Aortic smooth muscle cell (primary cell): ENCODE results near the gene GPR155. TPM values are rescaled to one million over a fixed set of nuclear protein-coding genes. Genes with fewer than 3 reads are reported as not detected.

ENCODE experiments used
- total RNA-seq: library from RNA; depleted of rRNA; stranded (reverse); fragments of >200 nt; gene quantifications from 2 replicates; pipeline ENCODE4 v1.2.3, GENCODE V29; 2014

GPR155 gene, protein sequence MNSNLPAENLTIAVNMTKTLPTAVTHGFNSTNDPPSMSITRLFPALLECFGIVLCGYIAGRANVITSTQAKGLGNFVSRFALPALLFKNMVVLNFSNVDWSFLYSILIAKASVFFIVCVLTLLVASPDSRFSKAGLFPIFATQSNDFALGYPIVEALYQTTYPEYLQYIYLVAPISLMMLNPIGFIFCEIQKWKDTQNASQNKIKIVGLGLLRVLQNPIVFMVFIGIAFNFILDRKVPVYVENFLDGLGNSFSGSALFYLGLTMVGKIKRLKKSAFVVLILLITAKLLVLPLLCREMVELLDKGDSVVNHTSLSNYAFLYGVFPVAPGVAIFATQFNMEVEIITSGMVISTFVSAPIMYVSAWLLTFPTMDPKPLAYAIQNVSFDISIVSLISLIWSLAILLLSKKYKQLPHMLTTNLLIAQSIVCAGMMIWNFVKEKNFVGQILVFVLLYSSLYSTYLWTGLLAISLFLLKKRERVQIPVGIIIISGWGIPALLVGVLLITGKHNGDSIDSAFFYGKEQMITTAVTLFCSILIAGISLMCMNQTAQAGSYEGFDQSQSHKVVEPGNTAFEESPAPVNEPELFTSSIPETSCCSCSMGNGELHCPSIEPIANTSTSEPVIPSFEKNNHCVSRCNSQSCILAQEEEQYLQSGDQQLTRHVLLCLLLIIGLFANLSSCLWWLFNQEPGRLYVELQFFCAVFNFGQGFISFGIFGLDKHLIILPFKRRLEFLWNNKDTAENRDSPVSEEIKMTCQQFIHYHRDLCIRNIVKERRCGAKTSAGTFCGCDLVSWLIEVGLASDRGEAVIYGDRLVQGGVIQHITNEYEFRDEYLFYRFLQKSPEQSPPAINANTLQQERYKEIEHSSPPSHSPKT
- 2.0 and 2.1 TPM in 2 replicates for total RNA-seq

GRCh38 chr2:174486563-174487107, at the start of gene GPR155:
Gene GPR155 (minus strand): TSS chr2:174487029. CDS start chr2:174481956, 5,073 bp downstream.

DNA sequence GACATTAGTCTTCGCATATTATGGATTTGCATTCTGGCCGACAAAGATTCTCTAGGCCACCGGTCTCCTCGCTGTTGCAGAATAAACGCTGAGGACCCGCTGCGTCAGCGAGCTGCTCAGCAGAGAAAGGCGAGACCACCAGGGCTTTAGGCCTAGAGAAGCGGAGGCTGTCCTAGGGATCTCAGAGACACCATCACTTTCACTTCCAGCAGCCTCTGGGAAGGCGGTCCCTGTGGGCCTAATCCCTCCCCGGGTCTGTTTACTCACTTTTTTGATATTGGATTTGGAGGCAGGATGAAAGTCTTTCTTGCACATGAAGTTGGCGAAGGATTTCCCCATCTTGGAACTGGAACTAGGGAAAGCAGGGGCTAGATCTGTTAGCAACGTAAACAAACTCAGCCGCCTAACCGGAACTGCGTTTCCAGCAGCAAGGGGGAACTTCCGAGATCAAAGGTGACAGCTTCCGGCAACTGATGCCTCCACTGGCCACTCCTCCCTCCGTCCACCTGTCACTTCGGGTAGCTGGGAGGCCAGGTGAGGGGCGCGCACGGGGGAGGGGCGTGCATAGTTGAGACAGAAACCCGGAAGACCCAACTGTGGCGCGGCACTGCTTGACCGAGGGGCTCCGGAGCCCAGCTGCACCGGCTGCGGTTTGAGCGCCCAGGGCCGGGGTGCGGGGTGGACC, 91.4 kb downstream of the GPR155 start, which contains the start of gene SCRN3:
Gene SCRN3 (plus strand): TSS at position 447 of the 685 bp plus-strand sequence. CDS start 2,554 bp downstream, outside the sequence.

Other genes with a start within 250 kb of the GPR155 start
- gene OLA1, start 238.5 kb downstream of the GPR155 start, total RNA-seq: 105 and 110 TPM in 2 replicates
- not detected in 2 replicates for gene SP9, start 152.1 kb downstream of the GPR155 start, total RNA-seq
- 34.0 and 37.2 TPM in 2 replicates for gene SCRN3, start 91.3 kb downstream of the GPR155 start, total RNA-seq
- gene WIPF1, start 110.8 kb upstream of the GPR155 start, total RNA-seq: 10.6 and 14.4 TPM in 2 replicates